Activated T-cell treated with anti-CD3 and anti-CD28 coated beads for 24 hours (primary cell): ENCODE measurements around the gene SHQ1.
"Not testable (repeated sequence)": the region's sequence is repeated elsewhere in the genome, so short reads cannot be mapped to it uniquely, and the experiment has no call there.

Experiments used
- DNase-seq: peaks from one replicate; pipeline ENCODE4 v3.0.0-alpha.2; 2020; ENCODE audit warnings: low read depth

SHQ1 gene

DNA sequence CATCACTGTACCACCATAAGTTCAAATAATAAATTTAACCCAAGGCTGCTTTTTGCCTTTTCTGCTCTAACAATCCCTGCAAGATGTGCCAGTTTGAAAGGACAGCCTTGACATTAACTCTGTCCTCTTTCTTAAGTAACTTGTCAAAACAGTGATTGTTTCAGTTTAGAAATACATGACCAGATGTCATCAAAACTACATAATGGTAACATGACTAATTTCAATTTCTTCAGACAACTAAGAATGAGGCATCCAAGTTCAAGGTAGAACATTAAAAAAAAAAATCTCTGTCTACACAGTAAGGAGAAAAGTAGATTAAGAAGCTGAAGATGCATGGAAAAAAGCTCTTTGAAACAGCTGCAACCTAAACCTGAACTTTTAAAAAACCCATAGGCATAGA is 47.4 kb downstream of the SHQ1 start:
- no peak for DNase-seq

DNA sequence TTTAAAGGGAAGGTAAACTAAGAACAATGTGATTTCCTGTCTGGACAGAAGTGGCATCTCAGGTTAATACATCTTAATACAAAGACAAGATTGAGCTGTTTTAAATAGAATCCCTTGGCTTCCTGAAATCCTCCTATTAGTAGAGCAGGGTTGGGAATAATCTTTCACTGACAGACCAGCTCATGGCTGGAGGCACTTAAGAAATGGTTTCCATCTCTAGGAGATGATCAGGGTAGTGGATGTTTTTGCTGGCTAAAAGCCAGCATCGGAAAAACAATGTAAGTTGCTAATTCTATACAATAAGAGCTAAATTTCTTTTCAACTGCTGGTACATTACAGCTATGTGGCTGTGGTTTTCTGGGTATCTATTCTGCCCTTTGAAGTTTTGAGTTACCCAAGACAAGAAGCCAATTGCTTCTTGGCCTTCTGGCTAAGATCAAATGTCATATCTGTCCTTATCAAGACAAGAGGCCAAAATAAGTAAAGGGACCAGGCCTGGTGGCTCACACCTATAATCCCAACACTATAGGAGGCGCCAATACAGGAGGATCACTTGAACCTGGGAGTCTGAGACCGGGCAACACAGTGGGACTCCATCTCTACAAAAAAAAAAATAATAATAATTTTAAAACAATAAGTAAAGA is 49.6 kb downstream of the SHQ1 start:
- DNase-seq: no peak

DNA sequence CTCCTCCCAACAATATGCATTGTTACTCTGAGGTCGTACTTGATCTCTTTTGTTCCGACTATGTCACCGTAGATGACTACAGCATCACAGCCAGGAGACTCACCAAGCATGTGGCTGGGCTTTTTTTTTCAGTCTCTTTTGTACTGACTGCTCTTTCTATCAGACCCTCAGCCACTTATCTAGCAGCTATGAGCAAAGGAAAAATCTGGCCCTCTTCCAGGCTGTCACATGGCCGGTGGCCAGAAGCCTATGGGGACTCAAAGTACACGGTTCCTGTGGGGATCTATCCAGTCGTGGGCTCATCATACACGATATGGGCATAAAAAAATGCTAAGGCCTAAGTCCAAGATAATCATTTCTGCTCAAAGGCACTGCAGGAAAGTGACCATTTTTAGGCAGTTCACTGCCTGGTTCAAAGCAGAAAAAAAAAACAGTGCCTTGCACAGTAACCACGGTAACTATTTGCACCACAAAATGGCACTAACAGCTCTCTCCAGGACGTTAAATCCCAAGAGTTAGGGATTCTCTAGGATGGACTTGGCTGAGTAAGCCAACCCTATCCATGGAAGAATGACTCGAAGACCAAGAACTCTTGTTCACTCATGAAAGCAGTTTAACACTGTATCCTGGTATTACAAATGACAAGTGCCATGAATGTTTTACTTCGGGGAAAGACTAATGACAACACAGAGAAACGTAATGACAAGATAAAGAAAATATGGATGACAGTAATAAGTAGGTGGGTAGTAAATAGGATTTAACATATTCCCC is 50.3 kb downstream of the SHQ1 start:
- no peak for DNase-seq

DNA sequence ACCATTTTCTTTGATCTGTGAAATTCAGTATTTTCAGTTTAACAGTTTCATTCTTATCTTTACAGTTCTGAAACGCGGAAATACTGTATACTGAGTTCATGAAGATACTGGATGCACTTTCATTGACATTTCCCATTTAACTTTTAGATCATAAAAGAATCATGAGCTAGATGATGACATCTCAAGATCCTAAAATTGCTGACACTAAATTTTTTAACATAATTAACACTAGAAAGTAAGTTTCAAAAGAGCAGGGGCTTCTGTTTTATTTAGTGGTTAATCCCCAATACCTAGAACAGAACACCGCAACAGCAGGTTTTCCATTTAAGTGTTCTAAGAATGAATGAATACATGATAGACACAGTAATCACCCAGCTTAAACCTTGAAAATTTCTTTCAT is 54.2 kb downstream of the SHQ1 start:
- DNase-seq: no peak

DNA sequence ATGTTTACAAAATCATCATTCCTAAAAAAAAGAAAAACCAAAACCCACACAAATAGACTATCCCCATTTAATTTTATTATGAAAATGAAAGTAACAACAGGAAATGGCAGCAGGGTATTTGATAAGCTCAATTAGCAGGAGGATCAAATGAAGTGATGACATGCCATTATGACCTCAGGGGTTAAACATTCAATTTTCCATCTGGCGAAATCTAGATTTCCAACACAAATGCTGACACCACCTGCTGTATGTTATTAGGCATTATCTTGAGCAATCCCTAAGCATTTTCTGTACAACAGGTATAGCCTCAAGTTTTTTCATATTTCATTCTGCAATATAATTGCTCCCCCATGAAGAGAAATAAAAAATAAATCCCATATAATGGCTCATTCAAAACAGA is 57.1 kb downstream of the SHQ1 start:
- DNase-seq: no peak

DNA sequence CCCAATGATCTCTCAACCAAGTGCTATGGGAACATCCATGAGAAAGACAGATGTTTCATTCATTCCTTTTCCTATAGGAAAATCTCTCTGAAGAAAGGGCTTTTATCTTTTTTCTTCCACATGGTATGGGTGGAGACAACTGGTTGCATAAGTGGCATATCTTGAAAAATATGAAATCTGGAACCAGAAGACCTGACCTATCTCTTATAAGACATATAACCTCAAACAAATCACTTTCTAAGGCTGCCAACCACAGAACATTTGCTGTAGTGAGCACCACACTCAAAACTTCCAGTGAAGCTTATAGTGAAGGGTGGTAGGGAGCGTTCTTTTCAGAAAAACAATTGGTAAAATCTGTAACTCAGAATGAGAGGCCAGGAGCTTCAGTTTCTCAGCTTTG is 58.5 kb downstream of the SHQ1 start:
- DNase-seq: no peak

DNA sequence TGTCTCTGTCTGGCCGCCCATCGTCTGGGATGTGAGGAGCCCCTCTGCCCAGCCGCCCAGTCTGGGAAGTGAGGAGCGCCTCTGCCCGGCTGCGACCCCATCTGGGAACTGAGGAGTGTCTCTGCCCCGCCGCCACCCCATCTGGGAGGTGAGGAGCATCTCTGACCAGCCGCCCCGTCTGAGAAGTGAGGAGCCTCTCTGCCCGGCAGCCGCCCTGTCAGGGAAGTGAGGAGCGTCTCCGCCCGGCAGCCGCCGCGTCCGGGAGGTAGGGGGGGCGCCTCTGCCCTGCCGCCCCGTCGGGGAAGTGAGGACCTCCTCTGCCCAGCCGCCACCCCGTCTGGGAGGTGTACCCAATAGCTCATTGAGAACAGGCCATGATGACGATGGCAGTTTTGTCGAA is 60.0 kb downstream of the SHQ1 start:
- not testable (repeated sequence) for DNase-seq

DNA sequence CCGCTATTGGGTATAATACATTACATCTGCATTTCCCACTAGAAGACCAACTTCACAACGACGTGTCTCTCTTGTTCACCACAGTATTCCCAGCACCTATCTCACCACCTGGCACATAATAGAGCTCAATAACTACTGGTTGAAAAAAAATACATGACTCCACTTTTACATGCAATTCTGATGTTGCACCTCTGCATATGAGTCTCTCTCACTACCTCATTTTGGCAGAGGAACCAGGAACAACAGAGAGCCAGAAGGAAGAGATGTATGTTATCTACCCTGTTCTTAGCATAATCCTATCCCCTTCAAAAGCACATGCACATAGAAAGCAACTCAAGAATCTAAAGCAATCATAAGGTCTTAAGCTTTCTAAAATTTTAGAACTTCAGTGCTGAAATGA is 61.6 kb downstream of the SHQ1 start:
- DNase-seq: no peak

DNA sequence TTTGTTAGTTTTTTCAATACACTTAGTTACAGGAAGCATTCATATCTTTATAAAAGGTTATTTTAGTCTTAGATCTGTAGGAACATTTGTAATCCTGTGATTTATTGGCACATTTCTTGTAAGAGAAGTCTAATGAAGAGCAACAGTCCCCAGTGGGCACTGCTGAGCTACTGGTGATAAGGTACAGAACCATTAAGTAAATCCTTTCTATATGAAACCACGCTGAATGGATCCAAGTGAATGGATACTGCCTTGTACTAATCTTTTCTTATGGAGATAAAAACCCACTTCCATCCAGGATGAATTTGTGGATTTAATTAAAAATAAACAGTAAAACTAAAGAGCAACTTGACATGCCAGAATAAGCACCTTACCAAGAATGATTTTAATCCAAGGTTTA is 64.0 kb downstream of the SHQ1 start:
- no peak for DNase-seq

DNA sequence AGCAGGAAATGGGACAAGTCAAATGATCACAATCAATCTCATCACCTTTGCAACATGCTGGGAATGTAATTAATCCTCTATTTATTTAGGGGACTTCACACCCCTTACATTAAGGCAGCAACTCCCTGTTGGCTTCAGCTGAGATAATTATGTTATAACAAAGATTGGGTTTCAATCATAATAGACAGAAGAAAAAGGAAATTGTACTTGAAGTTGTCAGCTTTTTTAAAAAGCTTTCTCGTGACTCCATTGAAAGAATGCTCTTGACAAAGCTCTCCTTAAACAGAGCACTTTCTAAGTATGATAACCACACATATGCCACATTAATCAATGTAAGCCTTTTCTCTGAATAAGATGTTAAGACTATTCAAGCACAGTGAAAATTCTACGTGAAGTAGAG is 65.7 kb downstream of the SHQ1 start:
- DNase-seq: no peak

DNA sequence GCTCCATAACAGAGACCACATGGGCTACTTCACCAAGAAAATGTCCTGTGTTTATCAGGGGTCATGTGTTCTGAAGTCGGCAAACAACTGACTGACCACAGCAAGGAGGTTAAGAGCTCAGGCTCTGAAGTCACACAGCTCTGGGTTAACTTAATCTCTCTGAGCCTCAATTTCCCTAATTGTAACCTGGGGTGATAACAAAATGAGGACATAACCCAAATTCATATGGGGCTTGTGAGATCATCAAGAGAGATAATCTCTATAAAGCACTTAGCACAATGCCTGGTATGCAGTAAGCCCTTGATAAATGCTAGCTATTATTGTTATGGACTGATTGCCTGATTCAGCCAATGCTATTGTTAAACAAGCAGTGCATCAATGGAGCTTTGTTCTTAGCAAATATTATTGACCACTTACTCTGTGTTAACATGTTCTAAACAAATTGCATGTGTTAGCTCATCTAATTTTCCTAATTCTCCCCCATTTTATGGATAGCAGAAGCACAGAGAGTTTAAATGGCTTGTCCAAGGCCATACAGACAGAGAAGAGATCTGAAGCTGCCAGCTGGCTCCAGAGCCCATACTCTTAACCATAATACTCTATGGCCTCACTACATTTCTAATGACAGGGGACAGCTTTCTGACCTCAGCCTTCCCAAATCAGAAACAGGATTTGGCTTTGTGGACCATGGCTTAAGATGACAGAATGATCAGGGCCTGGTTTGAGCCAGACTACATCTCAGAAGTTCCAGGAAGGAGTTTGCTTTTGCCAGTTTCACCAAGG is 78.3 kb downstream of the SHQ1 start:
- DNase-seq: no peak

DNA sequence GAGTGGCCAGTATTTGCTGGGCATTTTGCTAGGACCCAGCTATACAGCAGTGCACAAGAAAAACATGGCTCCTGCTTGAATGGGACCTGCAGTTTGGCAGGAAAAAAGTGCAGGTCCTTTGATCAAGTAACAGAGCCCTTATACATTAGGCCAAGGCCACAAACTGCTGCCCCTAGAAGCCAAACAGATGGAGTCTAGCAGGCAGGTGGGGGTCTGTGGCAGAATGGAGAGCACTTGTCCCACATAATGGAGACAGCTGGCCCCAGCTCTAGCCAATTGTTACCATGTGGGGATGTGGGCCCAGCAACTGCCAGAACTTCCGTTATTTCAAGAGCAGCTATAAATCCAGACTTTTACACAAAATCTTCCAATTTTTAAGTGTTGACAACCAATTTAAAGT is 79.3 kb downstream of the SHQ1 start:
- DNase-seq: no peak

DNA sequence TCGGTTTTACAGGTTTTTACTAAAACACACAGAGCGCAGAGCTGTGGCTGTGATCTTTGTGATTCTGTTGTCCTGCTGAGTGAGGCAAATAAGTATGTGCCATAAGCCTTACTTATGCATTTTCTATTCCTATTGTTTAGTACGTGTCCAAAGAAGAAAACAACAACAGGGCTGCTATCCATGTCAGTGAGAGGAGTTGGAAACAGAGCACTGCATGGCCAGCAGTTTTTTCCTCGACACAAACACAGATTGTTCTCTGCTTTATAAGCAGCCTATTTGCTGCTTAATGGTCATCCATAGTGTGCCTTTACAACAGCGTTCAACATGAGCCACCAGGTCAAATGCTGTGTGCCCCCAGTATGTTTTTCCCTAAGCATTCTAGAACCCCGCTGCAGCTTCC is 79.8 kb downstream of the SHQ1 start:
- DNase-seq: no peak

DNA sequence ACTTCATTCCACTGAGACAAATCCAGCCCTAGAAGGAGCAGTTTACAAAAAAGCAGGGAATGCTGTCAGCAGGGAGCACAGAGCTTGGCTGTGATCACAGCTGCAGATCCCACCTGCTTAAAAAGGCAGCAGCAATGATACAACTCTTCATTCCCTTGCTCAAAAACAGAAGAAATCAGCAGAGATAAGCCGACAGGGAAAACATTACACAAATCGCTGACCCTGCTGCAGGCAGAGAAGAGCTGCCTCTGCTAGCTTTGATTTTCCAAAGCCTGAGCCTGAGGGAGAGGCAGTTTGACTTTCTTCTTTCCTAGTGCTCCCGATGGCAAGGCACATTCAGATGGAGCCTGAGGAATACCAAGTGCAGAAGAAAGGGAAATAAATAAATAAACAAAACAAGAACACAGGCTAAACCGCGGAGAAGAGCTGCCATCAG is 80.2 kb downstream of the SHQ1 start:
- DNase-seq: no peak

DNA sequence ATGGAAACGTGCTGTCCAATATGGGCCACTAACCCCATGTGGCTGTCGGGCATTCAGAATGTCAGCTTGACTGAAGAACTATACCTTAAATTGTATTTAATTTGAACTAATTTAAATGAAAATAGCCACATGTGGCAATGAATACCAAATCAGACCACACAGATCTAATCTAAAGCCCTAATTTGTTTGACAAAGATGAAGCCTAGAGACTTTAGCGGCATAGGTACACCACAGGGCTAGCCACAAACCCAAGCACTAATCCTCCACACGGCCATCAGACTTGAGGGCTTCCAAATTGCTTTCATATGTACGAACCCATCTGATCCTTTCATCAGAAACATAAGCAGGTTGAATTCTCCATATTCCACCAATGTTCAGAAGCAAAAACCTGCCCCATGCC is 81.4 kb downstream of the SHQ1 start:
- DNase-seq: no peak

DNA sequence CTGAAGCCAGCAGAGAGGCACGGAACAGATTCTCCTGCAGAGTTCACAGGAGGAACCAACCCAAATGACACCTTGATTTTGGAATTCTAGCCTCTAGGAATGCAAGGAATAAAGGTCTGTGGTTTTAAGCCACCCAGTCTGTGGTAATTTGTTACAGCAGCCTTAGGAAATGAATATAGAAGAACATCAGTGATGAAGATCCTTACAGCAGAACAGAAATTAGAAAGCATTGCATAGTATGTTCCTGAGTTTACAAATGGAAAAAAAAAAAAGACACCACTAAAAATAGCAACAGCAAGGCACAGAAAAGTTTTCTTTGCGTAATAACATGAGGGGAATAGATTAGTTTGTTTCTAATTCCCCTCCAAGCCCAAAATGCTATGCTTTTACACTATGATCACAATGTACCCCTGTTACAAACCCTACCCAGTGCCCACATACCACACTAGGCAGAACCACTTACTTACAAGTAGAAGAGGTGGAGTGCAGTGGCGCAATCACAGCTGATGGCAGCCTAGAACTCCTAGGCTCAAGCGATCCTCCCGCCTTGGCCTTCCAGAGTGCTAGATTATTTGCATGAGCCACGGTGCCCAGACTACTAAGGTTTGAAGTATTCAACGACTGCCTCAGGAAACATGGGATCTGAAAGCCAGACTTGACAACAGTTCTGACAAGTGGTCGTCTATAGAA is 84.3 kb downstream of the SHQ1 start:
- no peak for DNase-seq

DNA sequence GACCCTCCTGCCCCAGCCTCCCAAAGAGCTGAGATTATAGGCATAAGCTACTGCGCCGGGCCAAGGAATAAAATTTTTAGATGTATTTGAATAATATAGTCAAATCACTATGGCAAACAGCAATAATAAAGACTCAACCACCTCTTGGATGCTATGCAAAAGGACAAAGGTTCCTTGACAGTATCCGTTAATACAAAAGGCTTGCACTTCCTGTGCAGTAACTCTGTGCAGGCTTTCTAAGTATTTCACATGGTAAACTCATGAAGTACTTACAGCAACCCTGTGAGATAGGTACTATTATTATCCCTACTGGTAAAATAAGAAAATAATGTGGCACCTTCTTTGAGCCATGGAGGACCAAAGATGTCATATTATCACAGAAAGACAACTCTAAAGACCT is 86.8 kb downstream of the SHQ1 start:
- DNase-seq: no peak

DNA sequence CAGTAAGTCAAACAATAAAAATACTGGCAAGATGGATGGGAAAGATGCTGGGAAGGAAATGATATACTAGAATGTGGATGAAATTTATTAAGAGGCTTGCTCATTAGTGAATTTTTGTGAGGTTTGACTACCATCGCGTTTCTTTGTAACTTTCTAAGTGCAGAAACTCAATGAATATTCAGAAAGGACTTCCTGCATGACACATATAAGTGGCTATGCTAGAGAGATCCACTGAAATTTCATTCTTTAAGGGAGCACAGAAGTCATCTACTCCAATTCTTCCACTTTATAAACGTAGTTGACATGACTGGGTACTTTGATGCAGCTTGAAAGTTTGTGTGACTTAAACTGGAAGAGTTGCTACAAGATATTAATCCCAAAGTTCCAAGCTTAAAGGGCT is 88.0 kb downstream of the SHQ1 start:
- DNase-seq: no peak

DNA sequence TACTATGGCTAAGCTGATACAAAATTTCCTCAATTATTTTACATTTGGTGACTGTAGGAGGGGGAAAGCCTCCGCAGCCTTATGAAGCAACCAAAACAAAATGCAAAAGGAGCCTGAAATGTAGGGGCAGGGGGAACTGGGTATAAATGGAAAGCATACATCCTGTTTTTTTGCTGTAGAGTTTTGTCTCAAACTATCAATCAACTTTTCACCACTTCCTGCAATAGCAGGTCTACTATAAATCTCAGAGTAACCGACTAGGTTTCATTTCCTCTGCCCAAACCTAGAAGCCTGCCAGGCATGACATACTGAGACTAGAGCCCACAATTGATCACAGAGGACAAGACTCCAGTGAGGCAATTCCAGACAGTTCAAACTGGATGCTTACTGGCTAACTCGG is 91.3 kb downstream of the SHQ1 start:
- DNase-seq: peak; percentile 20

DNA sequence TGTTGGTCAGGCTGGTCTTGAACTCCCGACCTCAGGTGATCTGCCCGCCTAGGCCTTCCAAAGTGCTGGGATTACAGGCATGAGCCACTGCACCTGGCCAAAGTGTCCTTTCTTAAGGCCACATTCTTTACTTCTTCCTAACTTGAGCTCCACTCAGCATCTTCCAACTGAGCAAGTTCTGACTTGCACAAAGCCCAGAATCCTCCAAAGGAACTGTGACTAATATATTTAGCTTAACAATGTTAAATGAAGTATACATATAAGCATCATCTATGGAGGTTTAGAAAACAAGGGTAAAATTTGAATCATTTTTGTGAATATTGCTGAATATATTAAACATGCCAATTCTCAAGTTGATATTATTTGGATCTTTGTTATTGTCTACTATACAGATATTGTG is 93.7 kb downstream of the SHQ1 start:
- no peak for DNase-seq

DNA sequence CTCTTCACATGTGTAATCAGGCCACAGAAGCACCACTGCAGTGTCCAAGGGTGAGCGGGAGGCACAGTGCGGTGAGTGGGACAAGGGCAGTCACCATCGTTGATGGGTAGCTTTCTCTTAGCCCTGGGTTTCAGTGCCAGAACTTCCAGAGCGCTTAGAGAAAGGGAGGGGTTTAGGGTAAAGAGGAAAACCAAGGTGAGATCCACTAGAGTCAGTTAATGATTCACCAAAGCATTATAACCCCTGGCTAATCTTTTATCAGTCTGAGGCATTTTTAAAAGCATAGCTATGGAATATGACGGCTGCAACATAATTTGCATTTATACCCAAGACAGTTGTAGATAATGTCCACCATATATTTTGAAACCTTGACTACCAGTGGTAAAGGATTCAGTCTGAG is 94.8 kb downstream of the SHQ1 start:
- DNase-seq: no peak

DNA sequence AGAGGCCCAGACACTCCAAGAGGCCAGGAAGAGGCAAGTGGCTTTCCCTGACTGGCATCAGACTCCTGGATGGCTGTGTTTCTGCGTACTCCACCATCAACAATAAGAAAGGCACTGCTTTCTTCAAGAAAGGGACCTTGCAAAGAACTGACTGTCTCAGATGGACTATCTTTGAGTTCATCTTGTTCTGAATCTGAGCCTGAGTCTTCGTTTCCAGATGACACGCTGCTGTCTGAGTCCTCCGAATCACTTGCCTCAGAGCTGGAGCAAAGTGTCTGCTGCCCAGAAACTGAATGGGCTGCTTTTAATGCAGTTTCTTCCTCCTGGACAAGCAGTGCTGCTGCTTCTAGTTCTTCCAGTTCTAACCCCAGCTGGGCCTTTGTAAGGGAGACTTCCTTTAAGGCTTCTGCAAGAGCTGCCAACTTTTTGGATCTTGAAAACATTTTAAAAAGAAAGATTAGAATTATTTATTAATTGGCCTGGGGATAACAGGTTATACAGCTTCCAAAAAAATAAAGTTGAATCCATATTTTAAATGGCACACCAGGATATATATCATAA is 97.8 kb downstream of the SHQ1 start:
- no peak for DNase-seq
